Effector memory CD4-positive, alpha-beta T cell (primary cell): ENCODE data around the gene SETD3.

Experiments used
- DNase-seq, 3 donors: peaks; one replicate each; pipeline ENCODE4 v3.0.0-alpha.2; 2020
- H3K27ac ChIP-seq: 2 replicates; pipeline ENCODE4 v1.7.0; 2013; ENCODE audit warnings: mild to moderate bottlenecking, low read length, moderate library complexity; ENCODE audit not compliant: insufficient read depth, poor library complexity, severe bottlenecking
- H3K27me3 ChIP-seq: replicated peaks from 2 replicates; pipeline ENCODE4 v1.7.0; 2013; ENCODE audit warnings: mild to moderate bottlenecking, low read length; ENCODE audit not compliant: insufficient read depth, control insufficient read depth, poor library complexity, severe bottlenecking
- H3K36me3 ChIP-seq: 2 replicates; pipeline ENCODE4 v1.7.0; 2013; ENCODE audit warnings: mild to moderate bottlenecking, low read length, moderate library complexity; ENCODE audit not compliant: control insufficient read depth, insufficient read depth
- H3K4me1 ChIP-seq: 2 replicates; pipeline ENCODE4 v1.7.0; 2013; ENCODE audit warnings: low read length, mild to moderate bottlenecking; ENCODE audit not compliant: control insufficient read depth, insufficient read depth, poor library complexity, severe bottlenecking
- H3K4me3 ChIP-seq: 2 replicates; pipeline ENCODE4 v1.7.0; 2013; ENCODE audit warnings: low read length, low read depth, mild to moderate bottlenecking; ENCODE audit not compliant: insufficient read depth, poor library complexity, severe bottlenecking
- H3K9me3 ChIP-seq: 2 replicates; pipeline ENCODE4 v1.7.0; 2013; ENCODE audit warnings: mild to moderate bottlenecking, low read length, moderate library complexity; ENCODE audit not compliant: control insufficient read depth

The SETD3 gene

DNA sequence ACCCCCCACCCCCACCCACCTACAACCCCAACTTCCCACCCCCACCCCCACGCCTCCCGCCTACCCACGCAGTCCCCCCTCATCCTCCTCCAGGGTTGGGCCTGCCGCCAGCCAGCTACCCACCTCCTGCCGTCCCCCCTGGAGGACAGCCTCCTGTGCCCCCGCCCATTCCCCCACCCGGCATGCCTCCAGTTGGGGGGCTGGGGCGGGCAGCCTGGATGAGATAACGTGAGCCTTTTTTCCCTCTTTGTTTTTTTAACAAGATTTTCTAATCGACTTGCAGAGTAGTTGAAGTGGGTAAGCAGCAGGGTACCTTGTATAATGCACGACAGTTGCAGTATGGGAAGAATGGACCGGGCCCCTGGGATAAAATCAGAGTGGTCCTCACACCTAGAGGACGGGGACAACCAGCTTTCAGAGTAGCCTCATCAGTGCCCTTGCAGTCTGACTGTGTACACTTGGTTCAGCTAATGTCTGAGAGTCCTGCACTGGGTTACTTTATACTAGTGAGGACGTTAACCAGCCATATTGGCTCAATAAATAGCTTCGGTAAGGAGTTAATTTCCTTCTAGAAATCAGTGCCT, 30.0 kb upstream of the SETD3 start:
- H3K27ac ChIP-seq = no peak overlapping the region
- H3K36me3 ChIP-seq = peaks cover 64% of the 10 kb centered on the region
- no peak for DNase-seq
- no peaks in the 10 kb centered on the region for H3K9me3 ChIP-seq
- H3K27me3 ChIP-seq = no peaks in the 10 kb centered on the region
- no peaks in the 10 kb centered on the region for H3K4me1 ChIP-seq
- no peak overlapping the region for H3K4me3 ChIP-seq

DNA sequence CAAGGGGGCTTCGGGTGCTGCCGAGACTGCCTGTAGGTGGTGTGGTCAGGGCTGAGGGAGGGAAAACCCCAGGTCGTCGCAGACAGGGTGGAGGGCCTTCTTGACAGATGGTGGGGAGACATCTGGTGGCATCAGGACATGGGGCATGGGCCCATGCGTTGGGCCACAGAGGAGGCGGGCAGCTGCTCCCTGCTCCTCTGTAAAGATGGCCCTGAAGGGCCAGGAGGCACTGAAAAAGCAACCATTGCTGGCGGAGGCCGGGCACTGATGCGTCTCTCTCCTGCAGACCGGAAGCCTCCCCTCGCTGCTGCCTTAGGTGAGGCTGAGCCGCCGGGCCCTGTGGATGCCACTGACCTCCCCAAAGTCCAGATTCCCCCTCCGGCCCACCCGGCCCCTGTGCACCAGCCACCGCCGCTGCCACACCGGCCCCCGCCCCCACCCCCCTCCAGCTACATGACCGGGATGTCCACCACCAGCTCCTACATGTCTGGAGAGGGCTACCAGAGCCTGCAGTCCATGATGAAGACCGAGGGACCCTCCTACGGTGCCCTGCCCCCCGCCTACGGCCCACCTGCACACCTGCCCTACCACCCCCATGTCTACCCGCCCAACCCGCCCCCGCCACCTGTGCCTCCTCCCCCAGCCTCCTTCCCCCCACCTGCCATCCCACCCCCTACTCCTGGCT, 29.4 kb upstream of the SETD3 start:
- no peak for DNase-seq
- no peak overlapping the region for H3K27ac ChIP-seq
- no peaks in the 10 kb centered on the region for H3K9me3 ChIP-seq
- H3K36me3 ChIP-seq = peaks cover 70% of the 10 kb centered on the region
- H3K4me3 ChIP-seq = no peak overlapping the region
- no peaks in the 10 kb centered on the region for H3K4me1 ChIP-seq
- no peaks in the 10 kb centered on the region for H3K27me3 ChIP-seq

DNA sequence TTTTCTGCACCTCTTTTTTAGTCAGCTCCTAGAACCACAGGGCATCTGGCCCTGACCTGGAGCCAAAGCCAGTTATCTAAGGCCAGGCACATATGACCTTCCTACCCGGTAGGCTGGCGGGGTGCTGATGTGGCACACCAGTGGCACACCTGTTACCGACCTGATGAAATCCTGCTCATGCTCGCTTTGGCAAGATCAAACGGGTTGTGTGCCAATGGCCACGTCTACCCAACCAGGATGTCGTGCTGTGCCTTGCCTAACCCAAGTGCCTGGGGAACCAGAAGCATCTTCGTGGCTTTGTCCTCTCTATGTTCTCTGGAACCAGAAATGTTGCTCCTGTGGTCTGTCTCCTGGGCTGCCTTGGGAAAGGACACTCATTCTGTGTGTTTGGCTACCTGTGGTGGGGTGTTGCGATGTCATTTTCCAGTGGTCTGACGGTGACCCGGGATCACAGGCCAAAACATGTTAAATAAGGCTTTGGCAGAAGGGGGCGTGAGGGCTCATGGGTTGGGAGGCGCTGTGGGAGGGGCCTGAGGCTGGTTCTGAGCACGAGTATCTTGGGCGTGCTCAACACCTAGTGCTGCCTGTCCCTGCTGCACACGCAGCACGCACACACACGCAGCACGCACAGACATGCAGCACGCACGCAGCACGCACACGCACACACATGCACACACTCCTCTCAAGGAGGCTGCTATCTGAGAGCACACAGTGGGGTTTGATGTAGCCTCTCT, 28.4 kb upstream of the SETD3 start:
- no peak overlapping the region for H3K27ac ChIP-seq
- no peaks in the 10 kb centered on the region for H3K4me1 ChIP-seq
- peaks cover 79% of the 10 kb centered on the region for H3K36me3 ChIP-seq
- H3K9me3 ChIP-seq = no peaks in the 10 kb centered on the region
- no peaks in the 10 kb centered on the region for H3K27me3 ChIP-seq
- no peak overlapping the region for H3K4me3 ChIP-seq
- DNase-seq = no peak

DNA sequence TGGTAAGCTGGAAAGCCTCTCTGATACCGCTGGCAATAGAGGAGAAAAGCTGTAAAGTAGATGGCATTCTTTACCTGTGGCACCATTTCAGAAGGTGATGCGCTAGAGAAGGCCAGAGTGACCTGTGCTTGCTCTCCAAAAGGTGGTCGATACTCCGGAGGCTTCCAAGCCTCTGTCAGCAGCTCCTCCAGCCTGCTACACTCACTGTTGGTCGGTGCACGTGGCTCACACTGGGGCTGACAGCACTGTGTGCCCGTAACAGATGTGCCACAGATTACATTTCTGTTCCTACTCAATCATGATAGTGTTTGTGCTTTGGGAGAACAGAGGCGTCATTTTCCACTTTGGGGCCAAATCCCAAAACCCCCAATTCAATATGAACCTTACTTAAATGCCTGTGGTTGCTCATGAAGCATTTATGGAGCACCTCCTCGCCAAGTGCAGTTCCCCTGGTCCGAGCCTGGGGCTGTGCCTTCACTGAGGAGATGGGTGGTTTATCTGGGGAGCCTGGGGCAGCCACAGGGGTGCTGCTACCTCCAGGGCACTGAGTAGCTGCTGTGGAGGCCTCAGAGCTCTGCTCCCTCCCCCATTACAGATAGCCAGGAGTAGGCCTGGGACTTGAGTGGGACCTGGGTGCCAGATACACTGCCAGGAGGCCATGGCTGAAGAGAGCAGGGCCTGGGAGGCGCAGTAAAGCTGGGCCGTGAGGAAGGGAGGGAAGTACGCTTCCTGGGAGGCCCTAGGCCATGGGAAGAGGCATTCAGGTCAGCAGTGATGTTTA, 27.4 kb upstream of the SETD3 start:
- DNase-seq = no peak
- Histone ChIP-seq H3K36me3 (peaks cover 88% of the 10 kb centered on the region), H3K4me3 (no peak overlapping the region), H3K27me3 (no peaks in the 10 kb centered on the region), H3K9me3 (no peaks in the 10 kb centered on the region), H3K4me1 (no peaks in the 10 kb centered on the region), H3K27ac (no peak overlapping the region)

DNA sequence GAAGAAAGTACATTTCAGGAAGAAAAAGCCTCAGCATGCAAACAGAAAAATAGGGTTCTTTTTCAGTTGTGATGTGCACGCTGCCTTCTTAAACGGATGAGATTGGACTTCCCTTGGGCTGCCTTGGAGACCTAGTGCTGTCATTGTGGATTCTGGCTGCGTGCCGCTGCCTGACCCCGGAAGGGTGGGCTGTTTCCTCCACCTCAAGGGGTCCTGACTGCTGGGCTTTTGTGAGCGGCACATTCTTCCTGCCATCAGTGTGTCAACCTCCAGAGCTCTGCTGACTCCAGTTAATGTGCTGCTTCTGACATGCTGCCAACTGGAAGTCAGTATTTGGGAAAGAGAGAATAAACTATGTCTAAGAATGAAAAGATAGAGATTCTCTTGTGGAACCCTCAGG, 25.6 kb upstream of the SETD3 start:
- no peak overlapping the region for H3K4me3 ChIP-seq
- H3K9me3 ChIP-seq = no peaks in the 10 kb centered on the region
- peaks cover 92% of the 10 kb centered on the region for H3K36me3 ChIP-seq
- no peaks in the 10 kb centered on the region for H3K27me3 ChIP-seq
- no peak for DNase-seq
- no peaks in the 10 kb centered on the region for H3K4me1 ChIP-seq
- H3K27ac ChIP-seq = no peak overlapping the region

DNA sequence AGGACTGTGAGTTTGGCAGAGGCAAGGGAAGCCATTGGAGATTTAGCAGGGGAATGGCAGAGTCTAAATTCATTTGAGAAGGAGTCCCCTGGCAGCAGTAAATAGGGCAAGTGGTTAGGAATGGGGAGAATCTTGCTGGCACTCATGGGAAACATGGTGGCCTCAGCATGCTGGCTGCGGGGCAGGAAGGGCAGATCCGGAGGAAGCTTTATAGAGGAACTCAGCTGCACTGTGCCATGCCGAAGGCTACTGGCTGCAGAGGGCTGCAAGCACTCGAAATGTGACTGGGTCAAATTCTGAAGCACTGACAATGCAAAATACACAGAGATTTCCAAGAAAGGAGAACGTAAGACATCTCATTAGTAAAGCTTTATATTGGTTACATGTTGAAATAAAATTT, 24.4 kb upstream of the SETD3 start:
- Histone ChIP-seq H3K27ac (no peak overlapping the region), H3K36me3 (peaks cover 94% of the 10 kb centered on the region), H3K4me1 (no peaks in the 10 kb centered on the region), H3K9me3 (no peaks in the 10 kb centered on the region), H3K4me3 (no peak overlapping the region), H3K27me3 (no peaks in the 10 kb centered on the region)
- DNase-seq = no peak

DNA sequence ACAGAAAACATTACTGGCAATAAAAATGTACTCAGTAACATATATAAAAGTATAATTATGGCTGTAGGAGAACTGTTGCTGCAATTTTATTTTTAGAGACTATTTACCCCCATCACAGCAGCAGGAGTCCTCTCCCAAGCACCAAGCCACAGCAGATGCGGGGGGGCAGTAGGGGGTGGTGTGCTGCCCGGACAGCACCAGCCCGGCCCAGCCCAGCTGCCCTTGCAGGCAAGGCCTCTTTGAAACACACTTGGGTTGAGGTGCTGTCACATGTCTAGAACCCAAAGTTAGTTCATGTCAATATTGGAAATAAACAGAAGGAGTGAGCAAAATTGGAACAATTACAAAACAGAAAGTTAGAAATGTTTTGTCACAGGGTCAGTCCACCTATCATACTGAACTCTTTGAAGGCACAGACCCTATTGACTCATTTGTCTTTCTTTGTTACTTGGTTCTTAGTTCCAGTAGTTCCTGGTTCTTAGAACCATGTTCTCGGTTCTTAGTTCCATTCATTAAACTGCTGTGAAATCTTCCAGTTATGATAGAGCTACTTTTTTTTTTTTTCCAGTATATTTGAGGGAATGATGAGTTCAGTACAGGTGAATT, 23.3 kb upstream of the SETD3 start:
- DNase-seq = no peak
- Histone ChIP-seq H3K36me3 (peaks cover 89% of the 10 kb centered on the region), H3K27me3 (no peaks in the 10 kb centered on the region), H3K27ac (no peak overlapping the region), H3K4me3 (no peak overlapping the region), H3K4me1 (no peaks in the 10 kb centered on the region), H3K9me3 (no peaks in the 10 kb centered on the region)

DNA sequence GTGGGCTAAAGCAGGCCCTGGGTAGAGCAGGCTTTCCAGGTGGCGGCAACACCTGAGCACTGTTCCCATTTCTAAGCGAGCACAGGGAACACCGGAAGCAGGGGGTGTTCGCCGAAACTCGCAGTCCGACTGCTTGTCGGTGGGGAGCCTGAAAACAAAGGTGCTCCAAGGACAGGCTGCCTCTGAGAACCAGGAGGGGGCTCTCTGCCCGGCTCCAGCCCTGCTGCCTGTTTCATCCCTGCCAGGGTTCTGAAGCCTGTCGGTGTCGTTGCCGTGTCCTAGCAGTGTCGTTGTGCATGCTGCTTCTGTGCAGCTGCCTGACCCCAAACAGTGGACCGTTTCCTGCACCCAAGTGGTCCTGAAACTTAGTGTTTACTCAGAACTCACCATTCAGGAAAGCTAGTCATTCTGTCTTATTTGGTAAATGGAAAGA, 22.3 kb upstream of the SETD3 start:
- Histone ChIP-seq H3K27ac (no peak overlapping the region), H3K4me3 (no peak overlapping the region), H3K9me3 (no peaks in the 10 kb centered on the region), H3K27me3 (no peaks in the 10 kb centered on the region), H3K4me1 (no peaks in the 10 kb centered on the region), H3K36me3 (peaks cover 89% of the 10 kb centered on the region)
- DNase-seq = no peak

DNA sequence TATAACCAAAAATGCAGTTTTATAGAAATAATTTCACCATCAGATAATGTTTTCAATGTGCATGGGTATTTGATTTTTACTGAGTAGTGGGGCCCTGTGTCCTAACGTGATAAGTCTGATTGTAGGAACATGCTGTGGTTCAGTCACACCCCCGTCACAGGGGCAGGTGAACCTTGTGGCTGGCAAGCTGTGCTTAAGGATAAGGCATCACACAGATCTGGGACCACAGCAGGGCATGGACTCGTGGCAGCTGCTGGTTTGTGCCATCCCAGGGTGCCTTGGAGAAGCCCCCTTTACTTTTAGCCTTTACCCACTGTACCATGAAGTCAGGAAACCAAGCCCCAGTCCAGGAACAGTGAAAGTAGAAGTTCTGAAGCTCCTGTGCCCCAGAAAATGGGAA, 17.2 kb upstream of the SETD3 start:
- Histone ChIP-seq H3K9me3 (no peaks in the 10 kb centered on the region), H3K36me3 (peaks cover 86% of the 10 kb centered on the region), H3K27me3 (no peaks in the 10 kb centered on the region), H3K27ac (no peak overlapping the region), H3K4me3 (no peak overlapping the region), H3K4me1 (no peaks in the 10 kb centered on the region)
- DNase-seq = no peak
